GM19099 (cell line): ENCODE data around the gene KLHDC8B.

Experiments
- POLR2A ChIP-seq: IDR thresholded peaks from 3 replicates; pipeline ENCODE4 v1.6.1; 2011; ENCODE audit warnings: low read depth; ENCODE audit not compliant: insufficient read length; ENCODE audit errors: extremely low read depth

KLHDC8B gene

DNA sequence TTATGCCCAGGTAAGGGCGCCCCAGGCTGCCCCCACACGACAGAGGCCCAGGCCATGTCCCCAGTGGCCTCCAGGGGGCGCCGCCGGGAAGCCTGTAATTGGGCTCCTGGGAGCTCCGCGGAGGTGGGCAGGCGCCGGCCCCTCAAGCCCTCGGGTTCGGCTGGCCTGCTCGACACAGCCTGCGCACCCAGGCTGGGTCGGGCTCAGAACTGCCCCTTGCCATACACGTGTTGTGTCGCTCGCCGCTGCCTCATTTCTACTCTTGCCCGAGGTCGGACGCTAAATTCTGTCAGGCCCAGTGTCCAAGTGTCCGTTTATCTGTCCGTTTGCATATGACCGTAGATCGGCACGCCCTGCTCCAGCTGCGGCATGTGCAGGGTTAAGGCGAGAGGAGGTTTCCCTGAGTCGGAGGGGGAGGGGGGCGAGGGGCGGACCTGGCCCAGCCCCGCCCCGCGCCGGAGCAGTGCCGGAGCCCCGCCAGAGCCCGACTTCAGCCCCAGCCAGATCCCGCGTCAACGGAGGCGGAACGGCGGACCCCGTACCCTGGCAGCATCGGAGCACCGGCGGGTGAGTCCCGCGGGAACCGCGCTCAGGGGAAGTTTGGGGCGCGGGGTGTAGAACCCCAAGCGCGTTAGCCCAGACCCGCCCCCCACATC, at the start of gene KLHDC8B:
KLHDC8B (plus strand) TSS at position 480 of the 656 bp plus-strand sequence. CDS start 1,172 bp downstream, outside the sequence.
- TF ChIP-seq POLR2A, result no peak

- TF ChIP-seq POLR2A, result no peak
Observed at GRCh38 chr3:49122022-49122421, 49.4 kb upstream of the KLHDC8B start.

- no peak for TF ChIP-seq POLR2A
Observed at GRCh38 chr3:49122451-49122850, 48.9 kb upstream of the KLHDC8B start.

DNA sequence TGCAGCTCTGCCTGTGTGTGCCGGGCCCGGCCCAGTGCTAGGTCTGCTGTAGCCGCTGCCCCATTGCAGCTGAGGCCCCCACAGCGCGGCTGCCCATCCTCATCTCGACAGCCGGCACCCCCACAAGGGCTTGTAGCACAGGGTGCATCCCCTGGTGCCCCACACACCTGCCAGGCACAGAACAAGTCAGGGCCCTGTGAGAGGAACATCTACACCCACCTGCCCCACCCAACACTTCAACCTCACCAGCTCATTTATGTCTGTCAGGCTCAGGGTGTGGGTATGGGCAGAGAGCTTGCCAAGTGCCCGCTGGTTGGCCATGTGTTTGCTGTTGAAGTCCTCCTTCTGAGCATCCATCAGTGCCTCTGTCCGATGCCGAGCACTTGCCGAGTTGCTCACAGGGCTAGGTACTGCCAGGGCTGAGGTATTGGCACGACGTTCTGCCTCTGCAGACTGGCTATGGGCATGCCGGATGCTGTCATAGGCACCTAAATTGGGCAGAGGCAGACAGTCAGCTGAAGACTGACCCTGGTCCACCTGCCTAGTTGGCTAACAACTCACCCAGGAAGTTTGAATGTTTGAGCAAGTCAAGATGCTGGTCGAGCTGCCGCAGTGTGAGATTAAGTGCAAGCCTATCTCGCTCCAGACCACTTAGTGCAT, 48.4 kb upstream of the KLHDC8B start:
- TF ChIP-seq POLR2A, result no peak

- TF ChIP-seq POLR2A, result no peak
Observed at GRCh38 chr3:49123687-49124086, 47.7 kb upstream of the KLHDC8B start.

DNA sequence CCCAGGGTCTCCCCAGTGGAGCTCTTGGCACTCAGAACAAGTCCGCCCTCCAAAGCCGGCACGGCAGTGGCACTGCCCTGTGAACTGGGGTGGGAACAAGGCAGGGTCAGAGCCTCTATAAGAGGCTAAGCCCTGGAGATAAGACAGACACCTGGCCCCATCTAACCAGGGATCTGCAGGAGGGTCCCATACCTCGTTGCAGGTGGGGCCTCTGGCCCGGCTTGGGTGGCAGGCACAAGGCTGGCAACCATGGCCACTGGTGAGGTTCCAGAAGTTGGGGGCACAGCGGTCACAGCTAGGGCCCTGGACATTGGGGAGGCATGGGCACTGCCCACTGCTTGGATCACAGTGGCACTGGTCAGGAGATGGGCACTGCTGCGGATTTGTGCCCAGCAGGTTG, 47.2 kb upstream of the KLHDC8B start:
- TF ChIP-seq POLR2A, result no peak

DNA sequence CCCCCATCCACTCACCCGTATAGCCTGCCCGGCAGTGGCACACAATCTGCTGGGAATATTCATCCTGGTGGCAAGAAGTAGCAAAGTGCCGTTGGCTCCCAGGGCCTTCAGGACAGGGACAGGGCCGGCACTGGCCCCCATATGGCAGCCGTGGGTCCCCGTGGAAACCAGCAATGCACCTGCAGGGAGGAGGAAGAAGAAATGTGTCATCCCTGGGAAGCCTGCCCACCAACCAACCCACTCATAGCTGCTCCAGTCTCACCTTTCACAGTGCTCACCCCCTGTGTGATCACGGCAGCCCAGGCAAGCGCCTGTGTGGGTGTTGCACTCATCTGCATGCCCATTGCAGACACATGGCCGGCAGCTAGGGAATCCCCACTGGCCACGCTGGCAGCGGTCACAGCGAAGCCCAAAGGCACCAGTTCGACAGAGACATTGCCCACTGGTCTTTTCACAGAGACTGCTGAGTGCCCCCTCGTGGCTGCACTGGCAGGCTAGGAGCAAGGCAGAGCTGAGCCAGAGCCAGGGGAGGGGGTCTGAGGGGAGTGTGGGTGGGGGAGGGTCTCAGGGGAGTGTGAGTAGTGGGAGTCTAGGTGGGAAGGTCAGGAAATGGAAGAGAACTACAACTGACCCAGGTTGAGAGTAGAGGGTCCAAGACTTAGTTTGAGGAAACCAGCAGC, 46.3 kb upstream of the KLHDC8B start:
- no peak for TF ChIP-seq POLR2A

DNA sequence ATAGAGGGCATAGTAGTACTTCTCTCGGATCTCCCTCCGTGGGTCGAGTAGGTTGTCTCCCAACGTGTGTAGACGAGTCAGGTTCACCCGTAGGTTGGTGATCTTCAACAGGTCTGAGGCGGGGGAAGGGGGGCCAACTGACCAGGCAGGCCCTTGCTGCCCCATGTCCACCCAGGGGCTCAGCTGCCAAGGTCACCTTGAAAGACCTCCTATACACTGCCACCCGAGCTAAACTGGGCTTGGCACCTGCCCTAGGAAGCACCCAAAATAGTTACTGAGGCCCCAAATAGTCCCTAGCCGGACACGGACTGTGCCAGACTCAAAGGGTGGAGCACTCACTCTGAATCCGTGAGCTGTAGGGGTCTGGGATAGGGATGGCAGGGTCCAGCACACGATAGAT, 40.4 kb upstream of the KLHDC8B start:
- no peak for TF ChIP-seq POLR2A

- TF ChIP-seq POLR2A, result no peak
Observed at GRCh38 chr3:49131576-49131975, 39.8 kb upstream of the KLHDC8B start.

DNA sequence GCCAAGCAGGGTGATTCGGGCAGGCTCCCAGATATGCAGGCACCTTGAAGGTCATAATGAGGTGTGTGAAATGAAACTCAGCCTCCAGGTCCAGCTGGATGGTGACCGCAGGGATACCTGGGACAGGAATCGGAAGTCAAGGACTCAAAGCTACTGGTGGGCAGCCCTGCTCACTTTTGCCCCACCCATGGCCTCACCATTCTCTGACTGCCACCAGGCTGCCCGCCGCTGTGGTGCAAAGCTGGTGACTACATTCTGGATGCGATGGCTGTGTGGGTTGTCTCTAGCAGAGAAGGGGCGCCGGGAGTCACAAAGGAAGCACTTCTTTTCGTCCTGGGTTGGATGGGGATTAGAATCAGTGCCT, 39.3 kb upstream of the KLHDC8B start:
- no peak for TF ChIP-seq POLR2A

GRCh38 chr3:49132437-49133225, 38.8 kb upstream of the KLHDC8B start, which contains the start of gene LAMB2:
LAMB2 (minus strand) TSS chr3:49133050; CDS start chr3:49132867, 183 bp downstream.
- no peak for TF ChIP-seq POLR2A

DNA sequence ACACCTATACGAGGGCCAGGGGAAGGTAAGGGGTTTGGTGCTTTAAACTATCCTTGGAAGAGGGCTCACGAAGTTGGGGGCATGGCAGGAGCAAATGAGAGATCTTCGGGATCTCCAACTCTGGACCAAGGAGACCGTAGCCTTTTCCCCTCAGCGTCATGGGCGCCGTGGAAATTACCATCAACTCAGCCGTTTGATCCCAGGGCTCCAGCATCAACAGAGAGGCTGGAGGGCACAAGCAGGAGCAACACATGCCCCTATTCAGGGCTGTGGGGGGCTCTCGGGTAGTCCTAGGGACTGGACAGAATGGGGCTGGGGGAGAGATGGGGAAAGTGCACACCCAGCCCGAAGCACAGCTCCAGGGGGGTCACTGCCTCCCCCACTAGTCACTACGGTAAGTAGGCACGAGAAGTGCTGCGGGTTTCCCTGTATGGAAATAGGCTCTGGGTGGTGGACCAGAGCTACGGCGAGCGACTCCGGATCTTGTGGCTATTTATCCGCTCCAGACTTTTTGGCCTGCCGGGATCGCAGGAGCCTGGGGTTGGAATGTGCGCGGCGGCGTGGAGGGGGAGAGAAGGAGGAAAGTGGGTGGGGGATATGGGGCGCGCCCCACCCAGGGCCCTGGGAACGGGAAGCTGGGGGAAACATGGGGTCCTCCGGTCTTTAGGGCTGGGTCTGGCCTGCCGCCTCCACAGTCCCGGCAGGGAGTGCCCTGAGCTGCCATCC, 38.0 kb upstream of the KLHDC8B start:
- TF ChIP-seq POLR2A, result no peak

GRCh38 chr3:49134471-49135265, 36.7 kb upstream of the KLHDC8B start:
- TF ChIP-seq POLR2A, result no peak

GRCh38 chr3:49135499-49135898, 35.9 kb upstream of the KLHDC8B start:
- TF ChIP-seq POLR2A, result no peak
